BJ (cell line): ENCODE results near the gene ANTKMT. TPM values are rescaled to one million over a fixed set of nuclear protein-coding genes. Genes with fewer than 3 reads are reported as not detected.

Experiments
- CTCF ChIA-PET: fragments of 350-600 bp; formaldehyde crosslinking; extraction: SDS; loops from one replicate; lab custom pipeline; 2021; ENCODE audit warnings: antibody characterized with exemption, inconsistent platforms; lab: Yijun Ruan, JAX
- POLR2A ChIA-PET: fragments of 300-600 bp; sonication (Branson Sonifier 250); formaldehyde crosslinking; extraction: SDS; loops from one replicate; lab custom pipeline; 2021; ENCODE audit warnings: antibody characterized with exemption; lab: Charles Lee
- DNase-seq: peaks from one replicate; pipeline ENCODE4 v3.0.0-alpha.2; 2011; ENCODE audit warnings: low read depth
- H3K27me3 ChIP-seq: 2 replicates; pipeline ENCODE4 v1.6.0; 2011; ENCODE audit warnings: low read length; ENCODE audit not compliant: control insufficient read depth, insufficient read depth
- H3K36me3 ChIP-seq: 2 replicates; pipeline ENCODE4 v1.5.1; 2011; ENCODE audit warnings: low read length; ENCODE audit not compliant: control insufficient read depth, insufficient read depth
- H3K4me3 ChIP-seq: 2 replicates; pipeline ENCODE4 v1.5.1; 2011; ENCODE audit warnings: low read depth, mild to moderate bottlenecking, control low read depth, low read length
- CTCF ChIP-seq: IDR thresholded peaks from 2 replicates; pipeline ENCODE4 v1.5.1; 2011; ENCODE audit warnings: low read depth, mild to moderate bottlenecking, control low read depth, inconsistent platforms, low read length, moderate library complexity; ENCODE audit not compliant: insufficient read depth
- polyA plus RNA-seq: library from polyadenylated mRNA; depleted of rRNA; stranded (reverse); fragments of >200 nt; gene quantifications from 2 replicates; pipeline ENCODE4 v1.2.3, GENCODE V29; 2011

ANTKMT gene
- polyA plus RNA-seq, 1 experiment: 10.7 TPM

- CTCF ChIA-PET: interaction anchor here (1.4 to 4.5 kb wide), 2 partner anchors 14 to 38 kb away, joined by 4 to 20 read pairs; partner anchors contain the start of gene RHOT2
- peaks cover 23% of the 10 kb centered on the region for H3K36me3 ChIP-seq
- POLR2A ChIA-PET: no interaction called here
- DNase-seq: no peak
- TF ChIP-seq CTCF: no peak
- H3K27me3 ChIP-seq: no peaks in the 10 kb centered on the region
- no peak overlapping the region for H3K4me3 ChIP-seq
Observed at GRCh38 chr16:681746-682427, 39.1 kb upstream of the ANTKMT start.

DNA sequence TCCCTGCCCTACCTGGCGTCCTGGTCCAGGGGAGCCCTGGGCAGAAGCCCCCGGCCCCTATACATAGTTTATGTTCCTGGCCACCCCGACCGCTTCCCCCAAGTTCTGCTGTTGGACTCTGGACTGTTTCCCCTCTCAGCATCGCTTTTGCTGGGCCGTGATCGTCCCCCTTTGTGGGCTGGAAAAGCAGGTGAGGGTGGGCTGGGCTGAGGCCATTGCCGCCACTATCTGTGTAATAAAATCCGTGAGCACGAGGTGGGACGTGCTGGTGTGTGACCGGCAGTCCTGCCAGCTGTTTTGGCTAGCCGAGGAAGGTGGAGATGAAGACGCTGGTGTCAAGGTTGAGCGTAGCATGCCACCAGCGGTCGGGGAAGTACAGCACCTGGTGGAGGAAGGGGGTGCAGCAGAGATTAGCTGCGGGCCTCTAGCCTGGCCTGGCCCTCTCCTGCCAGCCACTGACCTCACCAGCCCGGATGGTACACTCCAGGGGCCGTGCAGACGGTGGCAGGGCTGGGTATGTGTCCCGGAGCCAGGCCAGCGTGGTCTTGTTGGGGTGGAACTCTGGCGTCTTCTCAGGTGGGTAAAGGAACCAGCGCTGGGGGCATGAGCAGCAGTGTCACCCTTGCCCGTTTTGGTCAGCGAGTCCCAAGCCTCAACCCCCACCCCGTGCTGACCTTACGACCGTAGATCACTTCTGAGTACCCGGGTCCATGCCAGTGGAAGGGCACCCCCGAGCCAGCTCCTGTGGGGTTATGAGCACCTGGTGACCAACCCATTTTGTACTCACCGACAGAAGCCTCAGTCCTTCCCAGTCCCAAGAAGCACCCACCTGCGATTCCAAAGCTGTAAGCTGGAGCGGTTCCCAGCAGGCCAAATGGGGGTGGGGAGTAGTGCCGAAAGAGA, 38.2 kb upstream of the ANTKMT start:
- peaks cover 23% of the 10 kb centered on the region for H3K36me3 ChIP-seq
- no peak overlapping the region; the same call in 1 of the 2 replicates for H3K4me3 ChIP-seq
- ChIA-PET CTCF (interaction anchor here (4.5 kb wide), 1 partner anchor 15 kb away, joined by 20 read pairs; the partner anchor contains the start of gene RHOT2), POLR2A (no interaction called here)
- no peaks in the 10 kb centered on the region for H3K27me3 ChIP-seq
- no peak for DNase-seq
- no peak for TF ChIP-seq CTCF

- H3K27me3 ChIP-seq: no peaks in the 10 kb centered on the region
- peaks cover 23% of the 10 kb centered on the region for H3K36me3 ChIP-seq
- no peak for DNase-seq
- POLR2A ChIA-PET: no interaction called here
- TF ChIP-seq CTCF: no peak
- H3K4me3 ChIP-seq: peak overlapping the region; percentile 55
- CTCF ChIA-PET: interaction anchor here (1.0 kb wide), 1 partner anchor 26 kb away, joined by 3 read pairs; no protein-coding TSS in a partner anchor
Observed at GRCh38 chr16:683396-684070, 37.4 kb upstream of the ANTKMT start.

DNA sequence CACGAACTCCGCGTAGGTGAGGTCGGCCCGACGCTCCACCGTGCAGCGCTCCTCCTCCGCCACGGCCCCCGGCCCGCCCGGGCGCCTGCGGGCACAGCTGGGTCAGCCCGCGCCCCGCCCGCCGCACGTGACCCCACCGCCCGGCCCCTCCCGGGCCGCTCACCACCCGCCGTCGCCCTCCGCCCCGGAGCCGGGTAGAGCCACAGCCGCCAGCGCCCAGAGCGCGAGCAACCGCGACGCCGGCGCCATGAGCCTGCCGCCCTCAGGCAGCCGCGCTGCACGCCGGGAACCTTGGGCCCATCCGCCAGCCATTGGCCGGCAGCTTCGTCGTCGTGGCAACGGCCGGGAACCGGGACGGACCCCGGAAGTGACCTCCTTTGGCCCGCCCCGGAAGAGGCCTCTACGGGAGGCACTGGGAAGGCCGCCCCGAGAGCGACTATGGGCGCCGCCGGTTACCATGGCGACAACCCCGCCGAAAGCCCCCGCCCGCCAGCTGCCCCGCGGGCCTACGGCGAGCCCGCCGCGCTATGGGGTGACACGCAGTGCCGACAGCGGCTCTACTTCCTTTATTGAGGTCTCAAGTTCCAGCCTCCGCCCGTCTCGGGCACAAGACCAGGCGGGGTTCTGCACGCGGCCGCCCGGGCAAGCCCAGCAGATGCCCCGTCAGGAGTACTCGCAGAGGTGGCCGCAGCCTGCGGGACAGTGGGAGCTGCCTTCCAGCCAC, 36.7 kb upstream of the ANTKMT start, which contains the start of gene JMJD8:
JMJD8 (minus strand) TSS at position 264 of the 724 bp plus-strand sequence; CDS start at position 249, 15 bp downstream.
- Histone ChIP-seq H3K4me3 (peak within 1 kb of the TSS; percentile 55), H3K36me3 (peaks cover 23% of the 10 kb centered on the region), H3K27me3 (no peaks in the 10 kb centered on the region)
- ChIA-PET CTCF (interaction anchor here (1.0 kb wide), 1 partner anchor 26 kb away, joined by 3 read pairs; no protein-coding TSS in a partner anchor), POLR2A (no interaction called here)
- no peak for TF ChIP-seq CTCF
- peak; percentile 66 for DNase-seq
